ENCODE data around the gene NTF3. TPM values are rescaled to one million over a fixed set of nuclear protein-coding genes. Genes with fewer than 3 reads are reported as not detected.

NTF3 gene
- total RNA-seq, 1 experiment from 2014 or later, result 16.9 TPM

DNA sequence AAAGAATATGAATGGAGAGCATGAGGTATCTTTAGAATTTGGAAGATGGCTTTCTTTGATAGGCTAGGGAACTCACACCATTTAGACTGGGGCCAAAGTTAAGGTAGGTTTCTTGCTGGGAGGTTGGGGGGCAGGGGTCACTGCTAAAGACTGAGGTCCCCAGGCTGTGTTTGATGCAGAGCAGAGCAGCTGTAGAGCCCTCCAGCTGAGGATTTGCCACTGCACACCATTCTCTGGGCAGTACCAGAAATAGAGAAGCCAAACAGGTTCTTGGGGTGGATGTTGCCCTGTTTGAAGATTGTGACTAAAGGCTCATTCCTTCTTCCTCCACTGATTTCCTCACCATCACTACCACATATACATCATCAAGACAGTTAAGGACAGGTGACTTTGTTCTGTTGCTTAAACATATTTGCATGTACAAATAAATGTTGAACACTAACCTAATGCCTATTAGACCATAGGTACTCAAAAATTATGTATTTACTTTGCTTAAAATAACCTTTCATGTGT is 7.9 kb downstream of the NTF3 start:
- H3K9me3 ChIP-seq (replicated peaks), result no peaks in the 10 kb centered on the region

GRCh38 chr12:5440978-5441377 is 9.1 kb downstream of the NTF3 start:
- no peak for DNase-seq
- no peaks in the 10 kb centered on the region for H3K9me3 ChIP-seq (replicated peaks)
- H3K36me3 ChIP-seq, result no peaks in the 10 kb centered on the region; the same call in 1 of the 2 replicates
- peaks cover 28% of the 10 kb centered on the region for H3K4me1 ChIP-seq
- no peaks in the 10 kb centered on the region for H3K27me3 ChIP-seq
- H3K27ac ChIP-seq, result peak overlapping the region; percentile 18; the same call in 1 of the 2 replicates
- no peak overlapping the region for H3K4me3 ChIP-seq

More for the DNA sequence above, 7.9 kb downstream of the NTF3 start:
- Histone ChIP-seq H3K4me1 (peaks cover 28% of the 10 kb centered on the region), H3K4me3 (no peak overlapping the region), H3K27me3 (no peaks in the 10 kb centered on the region), H3K36me3 (no peaks in the 10 kb centered on the region; the same call in 1 of the 2 replicates), H3K27ac (no peak overlapping the region)
- no peak for DNase-seq

DNA sequence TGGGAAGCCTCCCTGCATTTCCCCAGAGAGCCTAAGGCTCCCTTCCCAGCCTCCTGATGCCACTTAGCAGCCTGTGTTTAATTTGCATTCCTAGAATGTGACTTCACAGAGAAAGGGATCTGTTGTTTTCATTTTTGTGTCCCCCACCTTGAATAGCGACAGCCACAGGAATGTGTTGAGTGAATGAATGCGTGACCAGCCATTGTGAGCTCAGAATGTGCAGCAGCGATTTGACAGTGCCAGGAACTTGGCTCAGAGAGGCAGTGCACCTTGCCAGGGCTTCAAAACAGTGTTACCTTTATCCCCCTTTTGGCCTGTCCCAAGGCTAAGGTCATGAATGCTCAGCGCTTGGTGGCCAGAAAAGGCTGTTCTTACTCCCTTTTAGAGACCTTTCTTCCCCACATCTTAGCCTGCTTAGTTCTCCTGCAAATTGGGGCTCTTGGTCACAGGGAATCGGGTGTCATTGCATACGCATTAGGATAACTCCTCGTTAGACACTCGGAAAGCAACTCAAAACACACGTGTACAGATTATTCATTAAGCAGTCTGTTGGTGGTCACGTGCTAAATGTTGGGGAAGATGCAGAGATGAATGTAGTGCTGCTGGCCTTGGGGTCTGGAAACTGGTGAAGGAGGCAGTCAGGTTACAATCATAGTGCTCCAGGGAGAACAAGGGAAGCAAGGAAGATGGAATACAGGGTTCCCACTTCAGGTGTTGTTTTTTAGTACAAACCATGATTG is 9.8 kb downstream of the NTF3 start:
- peak; percentile 49 to 53 for DNase-seq
- H3K4me1 ChIP-seq, result peaks cover 28% of the 10 kb centered on the region
- no peaks in the 10 kb centered on the region for H3K9me3 ChIP-seq (replicated peaks)
- peak overlapping the region; percentile 18; the same call in 1 of the 2 replicates for H3K27ac ChIP-seq
- H3K27me3 ChIP-seq, result no peaks in the 10 kb centered on the region
- H3K4me3 ChIP-seq, result no peak overlapping the region
- no peaks in the 10 kb centered on the region; the same call in 1 of the 2 replicates for H3K36me3 ChIP-seq

DNA sequence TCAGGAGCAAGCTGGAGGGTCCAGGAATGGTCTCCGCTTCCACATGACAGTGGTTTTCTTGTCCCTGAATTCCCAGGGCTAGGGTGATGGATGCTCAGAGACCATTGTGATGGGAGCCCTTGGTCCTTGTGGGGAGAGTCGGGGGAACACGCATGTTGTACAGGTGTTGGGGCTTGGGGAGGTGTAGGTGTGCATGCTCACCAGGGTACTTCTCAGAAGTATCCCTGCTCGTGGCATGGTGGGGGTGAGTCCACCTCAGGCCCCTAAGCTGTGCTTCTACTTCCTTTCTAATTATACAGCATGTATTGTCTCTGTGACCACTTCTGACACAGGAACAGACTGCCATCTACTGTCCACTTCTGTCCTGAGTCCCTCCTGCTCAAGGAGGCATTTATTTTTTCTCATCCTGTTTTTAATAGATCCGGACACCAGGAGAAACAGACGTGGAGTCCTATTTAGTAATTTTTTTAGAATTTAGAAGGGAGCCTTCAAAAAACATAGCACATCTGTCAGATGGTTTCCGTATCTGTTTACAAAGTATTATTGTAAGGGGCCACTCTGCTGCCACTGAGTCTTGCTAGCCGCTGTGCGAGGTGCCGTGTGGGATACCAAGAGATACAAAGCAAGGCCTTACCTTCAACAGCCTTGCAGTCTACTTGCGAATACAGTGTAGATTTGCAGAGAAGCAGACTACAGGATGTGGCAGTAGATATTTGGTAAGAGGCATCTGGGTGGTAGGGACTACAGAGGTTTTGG is 10.5 kb downstream of the NTF3 start:
- Histone ChIP-seq H3K27me3 (no peaks in the 10 kb centered on the region), H3K4me1 (peaks cover 28% of the 10 kb centered on the region), H3K4me3 (no peak overlapping the region), H3K9me3 (replicated peaks) (no peaks in the 10 kb centered on the region), H3K36me3 (peaks cover 4% of the 10 kb centered on the region; the same call in 1 of the 2 replicates), H3K27ac (peak overlapping the region; percentile 18; the same call in 1 of the 2 replicates)
- peak; percentile 30 to 66 for DNase-seq

- Histone ChIP-seq H3K36me3 (peaks cover 4% of the 10 kb centered on the region; the same call in 1 of the 2 replicates), H3K9me3 (replicated peaks) (no peaks in the 10 kb centered on the region), H3K4me1 (peaks cover 28% of the 10 kb centered on the region), H3K27me3 (no peaks in the 10 kb centered on the region), H3K4me3 (no peak overlapping the region), H3K27ac (no peak overlapping the region)
- no peak for DNase-seq
Measured at GRCh38 chr12:5444520-5444919, 12.6 kb downstream of the NTF3 start.

- DNase-seq, result no peak
Measured at GRCh38 chr12:5447320-5447719, 15.4 kb downstream of the NTF3 start.

DNA sequence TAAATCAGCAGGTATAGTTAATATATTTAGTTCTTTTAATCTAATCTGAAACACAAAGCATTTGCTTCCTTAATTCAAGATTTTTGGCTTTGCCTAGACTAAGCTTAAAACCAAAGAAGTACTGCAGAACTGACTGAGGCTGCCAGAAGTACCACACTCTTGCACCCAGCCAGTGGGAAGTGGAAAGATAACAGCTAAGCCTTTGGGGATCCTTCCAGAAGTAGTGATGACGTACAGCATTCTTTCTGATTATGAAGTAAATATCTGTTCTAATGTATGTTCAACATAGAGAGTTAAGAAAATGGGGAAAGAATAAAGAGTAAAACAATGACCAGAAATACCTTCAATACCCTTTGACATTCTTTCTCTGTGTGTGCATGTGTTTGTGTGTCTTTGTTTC is 19.3 kb downstream of the NTF3 start:
- H3K4me3 ChIP-seq, result no peak overlapping the region
- no peaks in the 10 kb centered on the region for H3K27me3 ChIP-seq
- H3K4me1 ChIP-seq, result peaks cover 22% of the 10 kb centered on the region
- H3K36me3 ChIP-seq, result peaks cover 4% of the 10 kb centered on the region; the same call in 1 of the 2 replicates
- H3K9me3 ChIP-seq (replicated peaks), result no peaks in the 10 kb centered on the region
- H3K27ac ChIP-seq, result no peak overlapping the region
- DNase-seq, result no peak

More at GRCh38 chr12:5447320-5447719, 15.4 kb downstream of the NTF3 start:
- H3K36me3 ChIP-seq, result peaks cover 4% of the 10 kb centered on the region; the same call in 1 of the 2 replicates
- H3K9me3 ChIP-seq (replicated peaks), result no peaks in the 10 kb centered on the region
- H3K27ac ChIP-seq, result no peak overlapping the region
- H3K4me3 ChIP-seq, result no peak overlapping the region
- no peaks in the 10 kb centered on the region for H3K27me3 ChIP-seq
- peaks cover 5% of the 10 kb centered on the region for H3K4me1 ChIP-seq

- Histone ChIP-seq H3K27me3 (no peaks in the 10 kb centered on the region), H3K4me3 (no peak overlapping the region), H3K36me3 (no peaks in the 10 kb centered on the region; the same call in 1 of the 2 replicates), H3K27ac (no peak overlapping the region), H3K9me3 (replicated peaks) (no peaks in the 10 kb centered on the region), H3K4me1 (peaks cover 34% of the 10 kb centered on the region)
- no peak for DNase-seq
Measured at GRCh38 chr12:5452569-5452968, 20.7 kb downstream of the NTF3 start.

- Histone ChIP-seq H3K4me3 (no peak overlapping the region), H3K36me3 (no peaks in the 10 kb centered on the region; the same call in 1 of the 2 replicates), H3K4me1 (peaks cover 41% of the 10 kb centered on the region), H3K27ac (peak overlapping the region; percentile 20; the same call in 1 of the 2 replicates), H3K9me3 (replicated peaks) (no peaks in the 10 kb centered on the region), H3K27me3 (no peaks in the 10 kb centered on the region)
- DNase-seq, result peak; percentile 43 to 61
Measured at GRCh38 chr12:5453466-5453865, 21.6 kb downstream of the NTF3 start.

- peaks cover 3% of the 10 kb centered on the region for H3K36me3 ChIP-seq
- no peaks in the 10 kb centered on the region for H3K27me3 ChIP-seq
- no peaks in the 10 kb centered on the region for H3K9me3 ChIP-seq (replicated peaks)
- H3K4me1 ChIP-seq, result peaks cover 43% of the 10 kb centered on the region
- H3K27ac ChIP-seq, result no peak overlapping the region
- DNase-seq, result no peak
- no peak overlapping the region for H3K4me3 ChIP-seq
Measured at GRCh38 chr12:5455045-5455444, 23.1 kb downstream of the NTF3 start.

DNA sequence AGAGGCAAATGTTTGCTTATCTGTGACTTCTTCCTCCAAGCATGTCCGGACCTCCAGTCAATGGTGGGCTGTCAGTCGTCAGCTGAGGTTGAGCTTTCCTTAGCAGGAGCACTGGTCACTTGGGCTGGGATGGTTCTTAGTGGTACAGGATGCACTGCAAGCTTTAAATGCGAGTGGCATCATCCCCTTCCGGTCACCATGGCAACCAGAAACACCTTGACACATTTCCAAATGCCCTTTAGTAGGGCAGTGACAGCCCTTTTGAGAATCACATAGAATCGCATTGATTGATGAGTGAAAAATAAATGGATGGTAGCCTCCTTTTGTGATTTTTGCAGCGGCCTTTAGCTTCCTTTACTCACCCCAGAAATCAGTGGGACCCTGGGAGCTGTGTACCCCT is 24.1 kb downstream of the NTF3 start:
- no peak for DNase-seq
- H3K27ac ChIP-seq, result peak overlapping the region; percentile 87; the same call in 1 of the 2 replicates
- peaks cover 3% of the 10 kb centered on the region for H3K36me3 ChIP-seq
- H3K9me3 ChIP-seq (replicated peaks), result no peaks in the 10 kb centered on the region
- peaks cover 43% of the 10 kb centered on the region for H3K4me1 ChIP-seq
- no peak overlapping the region for H3K4me3 ChIP-seq
- H3K27me3 ChIP-seq, result no peaks in the 10 kb centered on the region

GRCh38 chr12:5456906-5457305 is 25.0 kb downstream of the NTF3 start:
- Histone ChIP-seq H3K36me3 (peaks cover 7% of the 10 kb centered on the region), H3K27ac (peak overlapping the region; percentile 87), H3K4me3 (no peak overlapping the region), H3K9me3 (replicated peaks) (no peaks in the 10 kb centered on the region), H3K4me1 (peaks cover 43% of the 10 kb centered on the region), H3K27me3 (no peaks in the 10 kb centered on the region)
- DNase-seq, result peak; percentile 39 to 52

DNA sequence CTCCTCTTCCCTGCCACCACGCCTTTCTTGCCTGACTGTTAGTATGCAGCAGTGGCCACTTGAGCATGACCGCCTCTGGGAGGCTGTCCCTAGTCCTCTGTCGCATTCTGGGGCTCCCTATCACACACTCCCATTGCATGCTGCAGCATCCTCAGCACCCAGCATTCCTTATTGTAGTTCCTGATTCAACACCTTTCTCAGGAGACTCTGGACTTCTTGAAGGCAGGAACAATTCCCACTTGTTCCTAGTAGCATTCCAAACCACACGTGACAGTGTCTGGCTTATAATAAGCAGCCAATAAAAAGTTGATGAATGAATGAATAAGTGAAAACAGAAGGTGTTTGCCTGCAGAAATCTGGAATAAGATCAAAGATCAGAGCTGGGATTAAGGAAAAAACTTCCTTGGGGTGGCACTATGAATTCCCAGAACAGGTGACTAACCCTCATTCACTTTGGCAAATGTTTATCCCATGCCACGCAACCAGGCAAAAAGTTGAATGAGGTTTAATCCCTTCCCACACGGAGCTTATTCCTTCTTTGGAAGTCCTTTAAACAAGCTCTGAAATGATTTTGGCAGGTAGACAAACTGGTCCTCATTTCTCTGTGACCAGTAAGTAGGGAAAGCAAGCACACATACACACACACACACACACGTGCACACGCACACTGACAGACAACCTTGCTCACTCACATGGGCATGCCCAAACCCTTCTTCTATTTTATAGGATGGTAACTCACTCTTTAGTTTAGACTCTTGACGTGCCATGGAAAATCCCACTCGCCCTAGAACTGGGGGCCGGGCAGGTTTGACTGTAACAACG is 26.5 kb downstream of the NTF3 start:
- H3K9me3 ChIP-seq (replicated peaks), result no peaks in the 10 kb centered on the region
- H3K4me1 ChIP-seq, result peaks cover 40% of the 10 kb centered on the region
- H3K4me3 ChIP-seq, result no peak overlapping the region
- no peak overlapping the region for H3K27ac ChIP-seq
- no peak for DNase-seq
- H3K27me3 ChIP-seq, result no peaks in the 10 kb centered on the region
- peaks cover 7% of the 10 kb centered on the region for H3K36me3 ChIP-seq

- Histone ChIP-seq H3K27me3 (no peaks in the 10 kb centered on the region), H3K36me3 (peaks cover 7% of the 10 kb centered on the region), H3K4me1 (peaks cover 32% of the 10 kb centered on the region), H3K9me3 (replicated peaks) (no peaks in the 10 kb centered on the region), H3K27ac (no peak overlapping the region), H3K4me3 (no peak overlapping the region)
- no peak for DNase-seq
Measured at GRCh38 chr12:5459051-5459782, 27.3 kb downstream of the NTF3 start.
